Measurements from ENCODE around the gene STYXL1.
A peak's percentile ranks its signal among the peaks of the same experiment; 100 is the strongest.
"Not testable (repeated sequence)": the region's sequence is repeated elsewhere in the genome, so short reads cannot be mapped to it uniquely, and the experiment has no call there.

Gene STYXL1

GRCh38 chr7:76054123-76055120, 6.6 kb upstream of the STYXL1 start:
- Mint-ChIP-seq H3K27ac (no peak overlapping the region), H3K9me3 (no peaks in the 10 kb centered on the region), H3K27me3 (no peaks in the 10 kb centered on the region), H3K4me3 (no peak overlapping the region), H3K4me1 (peaks cover 27% of the 10 kb centered on the region), H3K36me3 (peaks cover 11% of the 10 kb centered on the region)

- Mint-ChIP-seq H3K9me3 (no peaks in the 10 kb centered on the region), H3K36me3 (peaks cover 14% of the 10 kb centered on the region), H3K4me1 (peaks cover 31% of the 10 kb centered on the region), H3K27ac (no peak overlapping the region), H3K4me3 (no peak overlapping the region), H3K27me3 (no peaks in the 10 kb centered on the region)
These were observed 5.7 kb upstream of the STYXL1 start for GRCh38 chr7:76053461-76053860.

- H3K4me1 Mint-ChIP-seq = peaks cover 31% of the 10 kb centered on the region
- H3K27me3 Mint-ChIP-seq, H3K4me3 Mint-ChIP-seq, H3K9me3 Mint-ChIP-seq, H3K27ac Mint-ChIP-seq: not testable (repeated sequence)
- H3K36me3 Mint-ChIP-seq = peaks cover 13% of the 10 kb centered on the region
These were observed 4.9 kb upstream of the STYXL1 start for GRCh38 chr7:76052681-76053080.

- peaks cover 12% of the 10 kb centered on the region for H3K36me3 Mint-ChIP-seq
- H3K4me1 Mint-ChIP-seq = peaks cover 31% of the 10 kb centered on the region
These were observed 4.0 kb upstream of the STYXL1 start for GRCh38 chr7:76051840-76052239.

GRCh38 chr7:76050545-76050944, 2.7 kb upstream of the STYXL1 start:
- no peak overlapping the region for H3K27ac Mint-ChIP-seq
- H3K36me3 Mint-ChIP-seq = peaks cover 12% of the 10 kb centered on the region
- H3K4me3 Mint-ChIP-seq = peak overlapping the region; percentile 12
- H3K9me3 Mint-ChIP-seq = no peaks in the 10 kb centered on the region
- no peaks in the 10 kb centered on the region for H3K27me3 Mint-ChIP-seq
- H3K4me1 Mint-ChIP-seq = peaks cover 37% of the 10 kb centered on the region

More at GRCh38 chr7:76051840-76052239, 4.0 kb upstream of the STYXL1 start:
- no peaks in the 10 kb centered on the region for H3K27me3 Mint-ChIP-seq
- no peaks in the 10 kb centered on the region for H3K9me3 Mint-ChIP-seq
- H3K4me3 Mint-ChIP-seq = no peak overlapping the region
- H3K27ac Mint-ChIP-seq = no peak overlapping the region

GRCh38 chr7:76049295-76049694, 1.5 kb upstream of the STYXL1 start:
- Mint-ChIP-seq H3K9me3 (no peaks in the 10 kb centered on the region), H3K27me3 (no peaks in the 10 kb centered on the region), H3K4me1 (peaks cover 49% of the 10 kb centered on the region), H3K4me3 (peak overlapping the region; percentile 81), H3K36me3 (peaks cover 18% of the 10 kb centered on the region), H3K27ac (peak overlapping the region; percentile 47)

GRCh38 chr7:76048668-76048988, 828 bp upstream of the STYXL1 start:
- H3K36me3 Mint-ChIP-seq = peaks cover 18% of the 10 kb centered on the region
- H3K4me1 Mint-ChIP-seq = peaks cover 49% of the 10 kb centered on the region
- H3K4me3 Mint-ChIP-seq = peak overlapping the region; percentile 97
- H3K27ac Mint-ChIP-seq = peak overlapping the region; percentile 92
- no peaks in the 10 kb centered on the region for H3K9me3 Mint-ChIP-seq
- H3K27me3 Mint-ChIP-seq = no peaks in the 10 kb centered on the region

GRCh38 chr7:76047305-76047810, 442 bp downstream of the STYXL1 start:
- H3K27ac Mint-ChIP-seq = peak overlapping the region; percentile 97
- peaks cover 18% of the 10 kb centered on the region for H3K36me3 Mint-ChIP-seq
- H3K4me3 Mint-ChIP-seq = peak overlapping the region; percentile 97
- H3K9me3 Mint-ChIP-seq = no peaks in the 10 kb centered on the region
- H3K27me3 Mint-ChIP-seq = no peaks in the 10 kb centered on the region
- peaks cover 47% of the 10 kb centered on the region for H3K4me1 Mint-ChIP-seq

GRCh38 chr7:76044375-76044865, 3.4 kb downstream of the STYXL1 start:
- H3K4me3 Mint-ChIP-seq = no peak overlapping the region
- H3K9me3 Mint-ChIP-seq = no peaks in the 10 kb centered on the region
- H3K27ac Mint-ChIP-seq = peak overlapping the region; percentile 8
- peaks cover 34% of the 10 kb centered on the region for H3K4me1 Mint-ChIP-seq
- no peaks in the 10 kb centered on the region for H3K27me3 Mint-ChIP-seq
- peaks cover 9% of the 10 kb centered on the region for H3K36me3 Mint-ChIP-seq

GRCh38 chr7:76040126-76040525, 7.7 kb downstream of the STYXL1 start:
- Mint-ChIP-seq H3K27me3 (no peaks in the 10 kb centered on the region), H3K4me3 (no peak overlapping the region), H3K36me3 (peaks cover 4% of the 10 kb centered on the region), H3K9me3 (no peaks in the 10 kb centered on the region), H3K4me1 (peaks cover 20% of the 10 kb centered on the region), H3K27ac (no peak overlapping the region)

GRCh38 chr7:76037310-76037709, 10.5 kb downstream of the STYXL1 start:
- no peak overlapping the region for H3K27ac Mint-ChIP-seq
- no peaks in the 10 kb centered on the region for H3K9me3 Mint-ChIP-seq
- H3K36me3 Mint-ChIP-seq = no peaks in the 10 kb centered on the region
- no peaks in the 10 kb centered on the region for H3K27me3 Mint-ChIP-seq
- H3K4me3 Mint-ChIP-seq = no peak overlapping the region
- peaks cover 12% of the 10 kb centered on the region for H3K4me1 Mint-ChIP-seq

- peaks cover 4% of the 10 kb centered on the region for H3K36me3 Mint-ChIP-seq
- H3K4me3 Mint-ChIP-seq = no peak overlapping the region
- no peaks in the 10 kb centered on the region for H3K27me3 Mint-ChIP-seq
- no peaks in the 10 kb centered on the region for H3K9me3 Mint-ChIP-seq
- H3K4me1 Mint-ChIP-seq = peaks cover 8% of the 10 kb centered on the region
- H3K27ac Mint-ChIP-seq = no peak overlapping the region
These were observed 15.8 kb downstream of the STYXL1 start for GRCh38 chr7:76031964-76032363.

GRCh38 chr7:76029682-76030081, 18.1 kb downstream of the STYXL1 start:
- not testable (repeated sequence) for H3K27me3 Mint-ChIP-seq, H3K4me3 Mint-ChIP-seq, H3K36me3 Mint-ChIP-seq, H3K9me3 Mint-ChIP-seq, H3K27ac Mint-ChIP-seq, H3K4me1 Mint-ChIP-seq

GRCh38 chr7:76023002-76023401, 24.8 kb downstream of the STYXL1 start:
- no peak overlapping the region for H3K4me3 Mint-ChIP-seq
- no peak overlapping the region for H3K27ac Mint-ChIP-seq
- peaks cover 6% of the 10 kb centered on the region for H3K36me3 Mint-ChIP-seq
- H3K4me1 Mint-ChIP-seq = peaks cover 5% of the 10 kb centered on the region
- H3K27me3 Mint-ChIP-seq = no peaks in the 10 kb centered on the region
- H3K9me3 Mint-ChIP-seq = no peaks in the 10 kb centered on the region

- Mint-ChIP-seq H3K4me1 (peaks cover 5% of the 10 kb centered on the region), H3K27me3 (no peaks in the 10 kb centered on the region), H3K36me3 (peaks cover 8% of the 10 kb centered on the region), H3K9me3 (no peaks in the 10 kb centered on the region), H3K27ac (no peak overlapping the region), H3K4me3 (no peak overlapping the region)
These were observed 25.6 kb downstream of the STYXL1 start for GRCh38 chr7:76022026-76022780.

All from activated naive CD4-positive, alpha-beta T cell treated with anti-CD3 and anti-CD28 coated beads, Interleukin-2, amount 50 U/mL, for 24 hours (primary cell).